Esophagus muscularis mucosa (tissue), 4 donors: ENCODE measurements around the gene DRD4. TPM values are rescaled to one million over a fixed set of nuclear protein-coding genes. Genes with fewer than 3 reads are reported as not detected.

Experiments
- DNase-seq: peaks from one replicate; pipeline ENCODE4 v3.0.0-alpha.2; 2017; ENCODE audit errors: extremely low spot score
- H3K27ac ChIP-seq, 4 donors: fragments of 200-600 bp; sonication (generic); replicated peaks in 1 of 4; 1 replicate in 3 of 4; 2 replicates in 1 of 4; pipeline ENCODE4 v1.5.1; 2016 to 2019; ENCODE audit warnings: mild to moderate bottlenecking in 1 of 4
- H3K27me3 ChIP-seq, 4 donors: fragments of 200-600 bp; sonication (generic); one replicate each; pipeline versions ENCODE4 v1.5.1 to v1.6.0; 2016 to 2019
- H3K36me3 ChIP-seq, 4 donors: fragments of 200-600 bp; sonication (generic); one replicate each; pipeline ENCODE4 v1.5.1; 2016 to 2019
- H3K4me1 ChIP-seq, 4 donors: fragments of 200-600 bp; sonication (generic); one replicate each; pipeline ENCODE4 v1.5.1; 2016 to 2019
- H3K4me3 ChIP-seq, 4 donors: fragments of 200-600 bp; sonication (generic); 1 replicate in 2 of 4; 2 replicates in 2 of 4; pipeline ENCODE4 v1.5.1; 2016 to 2019; ENCODE audit warnings: mild to moderate bottlenecking in 4 of 4, moderate library complexity in 1 of 4
- H3K9me3 ChIP-seq, 4 donors: fragments of 200-600 bp; sonication (generic); 1 replicate in 3 of 4; 2 replicates in 1 of 4; pipeline ENCODE4 v1.5.1; 2016 to 2019
- CTCF ChIP-seq, 3 experiments: fragments of 200-600 bp in 2 of 3; fragments of 450-650 bp in 1 of 3; sonication (generic) in 2 of 3; IDR thresholded peaks; one replicate each; pipeline ENCODE4 v1.5.1; 2017 to 2019; ENCODE audit warnings: antibody characterized with exemption in 3 of 3, mild to moderate bottlenecking in 2 of 3, moderate library complexity in 1 of 3
- EP300 ChIP-seq: sonication (generic); formaldehyde crosslinking; IDR thresholded peaks from one replicate; pipeline ENCODE4 v1.6.1; 2017; ENCODE audit warnings: antibody characterized with exemption
- POLR2A ChIP-seq: fragments of 450-650 bp; IDR thresholded peaks from one replicate; pipeline ENCODE4 v1.6.1; 2017; ENCODE audit warnings: antibody characterized with exemption, moderate library complexity, mild to moderate bottlenecking, low read depth
- POLR2AphosphoS5 ChIP-seq, 2 donors: sonication (generic); formaldehyde crosslinking; IDR thresholded peaks; one replicate each; pipeline ENCODE4 v1.6.1; 2017; ENCODE audit warnings: antibody characterized with exemption in 2 of 2
- WGBS: methylation state at CpG from one replicate; pipeline ENCODE4 v1.1.5; 2018; 5-methylcytosine and 5-hydroxymethylcytosine counted together
- intact Hi-C: fragments of 100-400 bp; cut with DNase I; formaldehyde crosslinking; loops from one replicate; pipeline ENCODE4 v1.15.1; 2023
- total RNA-seq, 4 donors: library from RNA; depleted of rRNA; stranded (reverse); fragments of >200 nt; gene quantifications; one replicate each; pipeline versions ENCODE4 v1.1.0 to v1.2.1, GENCODE V29; 2016

Gene DRD4
- total RNA-seq, 4 donors from 2014 or later, result 0.26 to 1.1 (median 0.42) TPM; not detected in 1

GRCh38 chr11:637593-638521 is 788 bp downstream of the DRD4 start:
- peak overlapping the region; percentile 41 to 55 (median 42) for H3K4me3 ChIP-seq
- 47% methylated on average over 45 of the region's 55 CpGs for WGBS
- no peaks in the 10 kb centered on the region for H3K9me3 ChIP-seq
- H3K27me3 ChIP-seq, result peaks cover 0 to 44% (median 3%) of the 10 kb centered on the region in 4 donors
- H3K36me3 ChIP-seq, result peaks cover 5 to 28% (median 14%) of the 10 kb centered on the region in 4 donors
- no peak overlapping the region for H3K27ac ChIP-seq
- intact Hi-C loops, result no loop called here
- DNase-seq, result no peak
- TF ChIP-seq POLR2A (no peak), CTCF (IDR thresholded peaks at IDR 0.05) (no peak), EP300 (no peak), POLR2AphosphoS5 (IDR thresholded peaks at IDR 0.05) (no peak)
- peaks cover 25 to 43% (median 37%) of the 10 kb centered on the region in 4 donors for H3K4me1 ChIP-seq

- intact Hi-C loops, result no loop called here
These were observed 1.7 kb downstream of the DRD4 start for GRCh38 chr11:638631-639331.

GRCh38 chr11:639332-639955 is 2.4 kb downstream of the DRD4 start:
- no peak overlapping the region for H3K27ac ChIP-seq
- H3K36me3 ChIP-seq, result peaks cover 5 to 43% (median 28%) of the 10 kb centered on the region in 4 donors
- H3K4me3 ChIP-seq, result peak overlapping the region in 1 of 4 donors; percentile 18
- DNase-seq, result no peak
- no CpG with 5 or more reads among the region's 80 CpGs for WGBS
- intact Hi-C loops, result no loop called here
- H3K27me3 ChIP-seq, result peaks cover 0 to 44% (median 3%) of the 10 kb centered on the region in 4 donors
- TF ChIP-seq EP300 (no peak), POLR2AphosphoS5 (IDR thresholded peaks at IDR 0.05) (no peak), CTCF (IDR thresholded peaks at IDR 0.05) (no peak), POLR2A (no peak)
- no peaks in the 10 kb centered on the region for H3K9me3 ChIP-seq
- peaks cover 25 to 43% (median 37%) of the 10 kb centered on the region in 4 donors for H3K4me1 ChIP-seq

More at GRCh38 chr11:638631-639331, 1.7 kb downstream of the DRD4 start:
- TF ChIP-seq EP300 (no peak), POLR2A (no peak), CTCF (IDR thresholded peaks at IDR 0.05) (no peak), POLR2AphosphoS5 (IDR thresholded peaks at IDR 0.05) (no peak)
- peaks cover 5 to 36% (median 21%) of the 10 kb centered on the region in 4 donors for H3K36me3 ChIP-seq
- no peak for DNase-seq
- WGBS, result 82% methylated on average over 18 of the region's 28 CpGs
- H3K27ac ChIP-seq, result no peak overlapping the region
- no peaks in the 10 kb centered on the region for H3K9me3 ChIP-seq
- peaks cover 0 to 44% (median 3%) of the 10 kb centered on the region in 4 donors for H3K27me3 ChIP-seq
- peak overlapping the region in 1 of 4 donors; percentile 18 for H3K4me3 ChIP-seq
- peaks cover 25 to 43% (median 37%) of the 10 kb centered on the region in 4 donors for H3K4me1 ChIP-seq

GRCh38 chr11:640021-640706 is 3.1 kb downstream of the DRD4 start:
- Histone ChIP-seq H3K4me3 (no peak overlapping the region), H3K36me3 (peaks cover 5 to 45% (median 30%) of the 10 kb centered on the region in 4 donors), H3K27ac (no peak overlapping the region), H3K9me3 (no peaks in the 10 kb centered on the region), H3K27me3 (peaks cover 0 to 44% (median 3%) of the 10 kb centered on the region in 4 donors), H3K4me1 (peaks cover 25 to 43% (median 37%) of the 10 kb centered on the region in 4 donors)
- DNase-seq, result no peak
- intact Hi-C loops, result no loop called here
- 59% methylated on average over 19 of the region's 69 CpGs for whole genome bisulfite sequencing
- TF ChIP-seq POLR2AphosphoS5 (IDR thresholded peaks at IDR 0.05), result no peak
- TF ChIP-seq POLR2A, result no peak
- no peak for TF ChIP-seq EP300
- TF ChIP-seq CTCF (IDR thresholded peaks at IDR 0.05), result no peak
